Activated CD4-positive, alpha-beta T cell treated with anti-CD3 and anti-CD28 coated beads, Interleukin-2, amount 50 U/mL, for 16 hours (primary cell): ENCODE results near the gene CSF2RB.
"Not testable (repeated sequence)": the region's sequence is repeated elsewhere in the genome, so short reads cannot be mapped to it uniquely, and the experiment has no call there.

Experiments used
- DNase-seq: peaks from one replicate; pipeline ENCODE4 v3.0.0-alpha.2; 2020

CSF2RB gene

DNA sequence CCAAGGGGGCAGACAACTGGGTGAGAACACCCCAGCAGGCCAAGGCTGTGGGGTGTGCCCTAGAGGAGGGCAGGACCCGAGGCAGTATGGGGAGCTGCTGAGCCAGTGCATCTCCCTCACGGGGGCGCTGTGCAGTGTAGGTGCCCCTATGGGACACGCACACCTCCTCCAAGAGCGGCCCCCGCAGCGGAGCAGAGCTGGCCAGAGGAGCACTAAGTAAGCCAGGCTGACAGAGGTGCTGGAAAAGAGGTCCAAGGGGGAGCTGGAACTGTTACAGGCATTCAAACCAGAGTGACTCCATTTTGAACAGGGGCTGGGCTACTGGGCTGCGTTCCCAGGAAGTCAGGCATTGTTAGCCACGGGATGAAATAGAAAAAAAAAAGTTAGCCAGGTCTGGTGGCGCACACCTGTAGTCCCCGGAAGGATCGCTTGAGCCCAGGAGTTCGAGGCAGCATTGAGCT lies 64.0 kb downstream of the CSF2RB start:
- peak; percentile 71 for DNase-seq

DNA sequence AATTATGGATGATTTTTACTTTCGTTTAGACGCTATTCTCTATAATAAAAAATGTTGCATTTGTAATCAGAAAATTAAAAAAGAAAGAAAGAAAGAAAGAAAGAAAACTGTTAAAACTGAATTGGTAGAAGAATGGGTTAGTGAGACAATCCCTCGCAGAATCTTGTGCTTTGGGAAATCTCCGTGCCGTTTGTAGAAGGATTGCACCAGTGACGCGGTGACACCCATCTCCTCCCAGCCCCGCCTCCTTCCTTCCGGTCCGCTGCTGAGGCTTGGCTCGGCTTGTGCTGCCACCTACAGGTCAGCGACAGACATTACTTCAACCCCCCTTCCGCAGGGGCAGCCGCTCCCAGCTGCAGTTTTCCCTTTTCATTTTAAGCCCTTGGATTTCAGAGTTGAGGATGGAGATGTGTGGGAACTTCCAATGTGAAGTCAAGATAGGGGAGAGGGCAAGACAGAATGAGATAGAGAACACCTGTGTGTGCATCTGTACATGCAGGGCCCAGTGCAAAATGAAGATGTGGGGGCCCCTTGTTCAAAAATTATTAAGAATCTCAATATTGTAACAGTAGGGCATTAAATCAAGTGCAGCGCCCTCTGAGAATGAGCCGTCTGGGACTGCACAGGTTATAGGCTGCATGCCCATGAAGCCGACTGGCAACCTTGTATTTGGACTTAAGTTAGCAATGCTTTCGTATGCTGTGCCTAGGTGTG lies 64.7 kb downstream of the CSF2RB start:
- peak; percentile 91 for DNase-seq

DNA sequence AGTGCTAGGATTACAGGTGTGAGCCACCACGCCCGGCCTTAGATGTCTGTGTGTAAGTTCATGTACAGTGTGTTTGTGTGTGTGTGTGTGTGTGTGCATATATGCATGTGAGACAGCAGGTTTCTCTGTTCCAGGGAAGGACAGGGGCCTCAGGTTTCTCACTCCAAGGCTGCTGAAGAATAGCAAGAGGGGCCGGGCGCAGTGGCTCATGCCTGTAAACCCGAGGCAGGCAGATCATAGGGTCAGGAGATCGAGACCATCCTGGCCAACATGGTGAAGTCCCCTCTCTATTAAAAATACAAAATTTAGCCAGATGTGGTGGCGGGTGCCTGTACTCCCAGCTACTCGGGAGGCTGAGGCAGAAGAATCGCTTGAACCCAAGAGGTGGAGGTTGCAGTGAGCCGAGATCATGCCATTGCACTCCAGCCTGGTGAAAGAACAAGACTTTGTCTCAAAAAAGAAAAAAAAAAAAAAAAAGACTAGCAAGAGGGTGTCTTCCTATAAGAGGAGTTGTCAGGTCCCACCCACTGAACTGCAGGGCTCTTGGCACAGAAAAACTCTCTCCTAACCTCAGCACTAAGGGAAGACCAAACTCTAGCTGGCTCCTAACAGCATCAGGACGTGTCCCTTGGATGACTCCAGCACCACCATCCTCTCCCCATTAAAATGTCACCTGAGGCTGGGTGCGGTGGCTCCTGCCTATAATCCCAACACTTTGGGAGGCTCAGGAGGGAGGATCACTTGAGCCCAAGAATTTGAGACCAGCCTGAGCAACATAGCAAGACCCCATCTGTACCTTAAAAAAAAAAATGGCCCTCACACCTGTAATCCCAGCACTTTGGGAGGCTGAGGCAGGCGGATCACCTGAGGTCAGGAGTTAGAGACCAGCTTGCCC lies 65.8 kb downstream of the CSF2RB start:
- DNase-seq, result no peak

DNA sequence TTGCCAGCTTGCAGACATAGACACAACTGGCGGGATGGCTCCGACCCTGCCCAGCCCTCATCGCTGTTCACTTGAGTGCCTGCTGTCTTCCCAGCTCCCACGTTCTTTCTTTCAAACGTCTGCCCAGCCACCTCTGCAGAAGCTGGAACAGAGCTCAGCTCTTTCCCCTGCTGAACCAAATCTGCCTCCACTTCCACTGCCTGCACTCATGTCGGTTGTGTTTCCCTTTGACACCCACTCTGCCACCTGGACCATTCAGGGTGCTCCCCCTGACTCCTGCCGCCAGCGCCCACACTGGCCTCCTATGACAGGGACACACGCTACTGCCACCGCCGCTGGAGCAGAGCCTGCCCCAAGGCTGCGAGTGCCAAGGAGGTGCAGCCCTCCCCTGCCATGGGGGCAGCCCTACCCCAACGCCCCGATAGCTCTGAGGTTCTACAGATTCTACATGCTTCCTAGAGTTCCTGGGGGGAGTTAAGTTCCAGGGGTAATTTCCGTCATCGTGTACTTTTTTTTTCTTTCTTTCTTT lies 67.9 kb downstream of the CSF2RB start:
- DNase-seq, result no peak

DNA sequence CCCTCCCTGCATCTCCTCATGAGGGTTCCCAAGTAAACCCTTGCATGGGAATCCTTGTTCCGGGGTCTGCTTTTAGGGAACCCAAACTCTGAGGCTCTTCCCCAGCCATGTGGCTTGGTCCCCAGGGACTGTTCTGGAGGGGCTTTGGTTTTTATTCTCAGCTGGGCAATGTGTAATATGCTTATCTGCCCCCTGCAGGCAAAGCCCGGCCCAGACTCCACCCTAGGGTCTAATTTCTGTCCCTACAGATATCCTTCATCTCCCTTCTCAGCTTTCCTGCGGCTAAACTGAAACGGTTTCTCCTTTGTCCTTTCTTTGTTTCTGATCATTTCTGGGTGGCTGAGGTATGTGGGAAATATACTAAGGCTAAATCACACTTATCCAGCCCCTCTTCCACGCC lies 68.7 kb downstream of the CSF2RB start:
- DNase-seq, result no peak

DNA sequence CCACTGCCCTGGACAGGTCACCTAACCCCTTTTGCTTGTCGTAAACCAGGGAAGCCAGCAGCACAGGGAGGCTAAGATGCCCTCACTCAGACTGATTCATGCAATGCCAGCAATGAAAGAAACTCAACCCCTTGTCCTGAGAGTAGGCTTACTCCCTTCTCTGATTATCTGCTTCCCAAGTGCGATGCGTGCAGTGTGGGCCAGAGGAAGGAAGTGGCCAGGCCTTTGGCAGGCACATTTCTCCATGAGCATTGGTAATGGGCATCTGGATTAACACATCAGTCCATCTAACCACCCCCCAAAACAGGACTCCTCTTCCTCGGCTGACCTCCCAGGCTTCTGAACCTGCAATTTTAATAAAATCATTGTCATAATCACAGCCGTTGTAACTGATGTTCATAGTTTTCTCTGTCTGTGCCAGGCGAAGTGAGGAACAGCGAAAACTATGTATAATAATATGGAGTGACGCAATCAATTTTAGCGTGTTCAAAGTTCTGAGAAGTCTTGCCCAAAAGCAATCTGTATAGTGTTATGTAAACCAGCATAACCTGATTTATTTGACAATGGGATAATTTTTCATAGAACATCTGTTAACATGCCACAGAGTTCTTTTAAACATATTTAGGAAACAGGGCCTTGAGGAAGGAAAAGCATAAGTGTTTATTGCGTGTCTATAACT lies 71.9 kb downstream of the CSF2RB start:
- DNase-seq, result no peak

DNA sequence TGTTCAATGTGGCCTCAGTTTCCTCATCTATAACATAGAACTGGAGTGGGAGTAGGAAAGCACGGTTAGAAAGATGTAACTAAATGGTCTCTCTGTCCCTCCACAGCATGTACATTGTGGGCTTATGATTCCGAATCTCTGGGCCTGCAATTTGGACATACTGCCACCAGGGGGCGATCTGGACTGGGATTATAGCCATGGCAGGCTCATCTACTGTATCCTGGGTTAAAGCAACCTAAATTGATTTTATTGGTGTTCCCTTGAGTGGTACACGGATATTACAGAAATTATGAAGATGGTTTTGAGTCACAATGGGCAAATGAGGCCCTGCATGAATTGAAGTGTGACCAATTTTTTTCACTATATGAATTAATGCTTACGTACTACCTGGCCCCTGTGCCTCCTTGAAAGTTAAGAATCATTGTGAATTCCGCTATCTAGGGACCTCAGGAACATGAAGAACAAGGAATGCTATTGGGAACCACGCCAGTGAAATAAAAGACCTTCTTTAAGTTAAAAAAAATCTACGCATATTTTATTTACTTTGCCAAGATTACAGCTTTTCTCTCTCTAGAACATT lies 72.9 kb downstream of the CSF2RB start:
- DNase-seq, result peak; percentile 51

DNA sequence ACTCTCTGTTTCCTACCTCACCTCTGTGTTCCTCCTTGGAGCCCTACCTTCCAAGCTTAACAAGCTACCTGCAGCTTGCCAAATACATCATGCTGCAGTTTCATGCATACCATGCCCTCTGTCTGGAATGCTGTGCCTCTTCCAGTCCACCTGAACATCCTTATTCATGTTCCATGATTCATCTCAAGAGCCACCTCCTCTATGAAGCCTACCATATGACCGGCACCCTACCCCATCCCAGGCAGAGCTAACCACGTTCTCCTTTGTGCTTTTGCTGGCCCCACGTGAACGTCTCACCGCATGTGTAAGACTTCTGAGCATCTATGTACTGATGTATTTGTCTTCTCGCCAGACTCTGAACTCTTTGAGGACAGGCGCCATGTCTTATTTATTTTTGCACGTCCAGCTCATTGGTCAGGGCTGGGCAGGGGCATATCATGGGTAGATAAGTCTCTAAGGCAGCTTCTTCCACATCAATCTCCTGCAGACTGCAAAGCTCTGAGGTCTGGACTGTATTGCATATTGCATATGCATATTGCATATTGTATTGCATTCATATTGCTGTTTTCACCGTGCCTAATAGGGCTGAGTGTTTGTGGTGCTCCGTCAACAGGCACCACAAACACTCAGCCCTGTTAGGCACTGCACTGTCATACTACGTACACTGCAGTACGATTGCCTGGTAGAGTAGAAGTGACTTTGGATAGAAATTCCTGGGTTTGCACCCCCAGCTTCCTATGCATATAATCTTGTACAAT lies 74.8 kb downstream of the CSF2RB start:
- DNase-seq, result no peak

DNA sequence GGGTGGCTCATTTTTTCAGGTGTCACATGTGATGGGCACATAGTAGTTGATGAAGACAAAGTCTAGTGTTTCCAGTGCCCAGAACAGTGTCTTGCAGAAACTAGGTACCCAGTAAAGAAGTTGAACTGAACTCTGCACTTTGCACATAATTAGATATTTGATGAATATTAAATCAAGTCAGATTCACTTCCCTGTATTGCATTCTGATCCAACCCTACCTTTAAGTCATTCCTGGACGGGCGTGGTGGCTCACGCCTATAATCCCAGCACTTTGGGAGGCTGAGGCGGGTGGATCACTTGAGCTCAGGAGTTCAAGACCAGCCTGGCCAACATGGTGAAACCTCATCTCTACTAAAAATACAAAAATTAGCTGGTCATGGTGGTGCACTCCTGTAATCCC lies 75.6 kb downstream of the CSF2RB start:
- not testable (repeated sequence) for DNase-seq
